A549 (cell line): ENCODE measurements around the gene CFAP46. TPM values are rescaled to one million over a fixed set of nuclear protein-coding genes. Genes with fewer than 3 reads are reported as not detected.
"Not testable (repeated sequence)": the region's sequence is repeated elsewhere in the genome, so short reads cannot be mapped to it uniquely, and the experiment has no call there.

Experiments
- ATAC-seq, 2 experiments: fragments of 200-7000 bp in 1 of 2; fragments of >200 bp in 1 of 2; cut with Nextera tagmentation in 1 of 2; cut with Tn5 transposase in 1 of 2; 3 replicates each; pipeline versions ENCODE4 v1.8.0 to v1.9.1; 2018 to 2020; ENCODE audit warnings: mild to moderate bottlenecking in 1 of 2, moderate library complexity in 1 of 2
- CTCF ChIA-PET: fragments of 300-600 bp; sonication (Branson Sonifier 250); formaldehyde crosslinking; extraction: SDS; loops from one replicate; lab custom pipeline; 2021; ENCODE audit warnings: antibody characterized with exemption, inconsistent platforms; lab: Yijun Ruan, JAX
- POLR2A ChIA-PET: fragments of 350-600 bp; formaldehyde crosslinking; extraction: SDS; loops from one replicate; lab custom pipeline; 2021; ENCODE audit warnings: antibody characterized with exemption, inconsistent platforms; lab: Yijun Ruan, JAX
- DNase-seq, 2 experiments: peaks; one replicate each; pipeline versions ENCODE4 v3.0.0 to v3.0.0-alpha.2; 2011 to 2016; ENCODE audit warnings: low read depth in 1 of 2, low spot score in 1 of 2
- FAIRE-seq: peaks from 2 replicates; lab custom pipeline; 2011; peaks lifted over from hg19 to GRCh38; lab: Jason Lieb, UNC
- H3K27ac ChIP-seq, 2 experiments: fragments of >200 bp; sonication (Bioruptor Twin); formaldehyde crosslinking; 3 replicates each; pipeline ENCODE4 v1.5.1; 2016 to 2017
- H3K4me1 ChIP-seq: fragments of >200 bp; sonication (Bioruptor Twin); formaldehyde crosslinking; 3 replicates; pipeline ENCODE4 v1.6.1; 2016
- H3K4me2 ChIP-seq: fragments of >200 bp; sonication (Bioruptor Twin); formaldehyde crosslinking; 3 replicates; pipeline ENCODE4 v1.6.1; 2016
- H3K4me3 ChIP-seq: fragments of >200 bp; sonication (Bioruptor Twin); formaldehyde crosslinking; 3 replicates; pipeline ENCODE4 v1.5.1; 2016
- H3K9me3 ChIP-seq: fragments of >200 bp; sonication (Bioruptor Twin); formaldehyde crosslinking; 3 replicates; pipeline ENCODE4 v1.6.1; 2016
- BHLHE40 ChIP-seq: IDR thresholded peaks from 2 replicates; pipeline ENCODE4 v1.6.1; 2012; ENCODE audit warnings: low read depth, low read length, inconsistent platforms
- CBX8 ChIP-seq: fragments of 200-600 bp; sonication (generic); IDR thresholded peaks from 2 replicates; pipeline ENCODE4 v1.6.1; 2016
- CEBPB ChIP-seq, 2 experiments: fragments of >200 bp in 1 of 2; sonication (Bioruptor Twin) in 1 of 2; formaldehyde crosslinking in 1 of 2; IDR thresholded peaks; 2 replicates each; pipeline ENCODE4 v1.6.1; 2012 to 2016
- CTCF ChIP-seq: fragments of >200 bp; sonication (Bioruptor Twin); formaldehyde crosslinking; IDR thresholded peaks from 3 replicates; pipeline ENCODE4 v1.5.1; 2016
- EHMT2 ChIP-seq: fragments of 200-600 bp; sonication (generic); IDR thresholded peaks from 2 replicates; pipeline ENCODE4 v1.6.1; 2016; ENCODE audit warnings: antibody characterized with exemption, low read depth, mild to moderate bottlenecking, moderate library complexity
- HES2 ChIP-seq: fragments of >200 bp; sonication (Bioruptor Twin); formaldehyde crosslinking; IDR thresholded peaks from 2 replicates; pipeline ENCODE4 v1.6.1; 2016
- HEYL ChIP-seq: fragments of 250-450 bp; sonication (Bioruptor Pico); IDR thresholded peaks from 2 replicates; pipeline ENCODE4 v1.8.0; 2021; ENCODE audit warnings: mild to moderate bottlenecking, moderate library complexity
- HOXA7 ChIP-seq: fragments of 250-450 bp; sonication (Bioruptor Pico); IDR thresholded peaks from 2 replicates; pipeline ENCODE4 v1.5.0; 2020; ENCODE audit warnings: mild to moderate bottlenecking, moderate library complexity
- MAFK ChIP-seq: fragments of 450-650 bp; IDR thresholded peaks from 2 replicates; pipeline ENCODE4 v1.6.1; 2014; ENCODE audit not compliant: partially characterized antibody
- RAD21 ChIP-seq, 2 experiments: fragments of >200 bp in 1 of 2; sonication (Bioruptor Twin) in 1 of 2; formaldehyde crosslinking in 1 of 2; IDR thresholded peaks in 1 of 2; conservative IDR thresholded peaks in 1 of 2; 2 replicates in 1 of 2; 3 replicates in 1 of 2; pipeline ENCODE4 v1.6.1; 2012 to 2018; ENCODE audit warnings: inconsistent platforms in 1 of 2
- SMC3 ChIP-seq: fragments of >200 bp; sonication (Bioruptor Twin); formaldehyde crosslinking; IDR thresholded peaks from 3 replicates; pipeline ENCODE4 v1.6.1; 2018; ENCODE audit warnings: inconsistent platforms
- TFCP2L1 ChIP-seq: fragments of 250-450 bp; sonication (Bioruptor Pico); IDR thresholded peaks from 2 replicates; pipeline ENCODE4 v1.5.0; 2021; ENCODE audit warnings: mild to moderate bottlenecking
- ZNF302 ChIP-seq: fragments of 250-450 bp; sonication (Bioruptor Pico); IDR thresholded peaks from 2 replicates; pipeline ENCODE4 v1.9.0; 2021; ENCODE audit warnings: inconsistent platforms, mild to moderate bottlenecking, moderate library complexity
- ZSCAN20 ChIP-seq: fragments of 250-450 bp; sonication (Bioruptor Pico); IDR thresholded peaks from 2 replicates; pipeline ENCODE4 v1.8.0; 2022; ENCODE audit warnings: mild to moderate bottlenecking, moderate library complexity
- WGBS: methylation state at CpG from one replicate; pipeline ENCODE4 v1.1.6; 2017; ENCODE audit errors: missing lambda C conversion rate; 5-methylcytosine and 5-hydroxymethylcytosine counted together
- polyA plus RNA-seq, 4 experiments: library from polyadenylated mRNA; depleted of rRNA in 3 of 4; stranded (reverse); fragments of >200 nt; fragmentation: RNase III in 1 of 4; extraction: RNeasy Plus Mini Kit Qiagen cat#74134 plus additional on column Dnase treatment in 1 of 4; gene quantifications; 2 replicates in 3 of 4; 3 replicates in 1 of 4; pipeline ENCODE4 v1.2.3, GENCODE V29; 2011 to 2017

Gene CFAP46
- polyA plus RNA-seq, 2 of the 4 experiments (the other 2 are of a cell fraction) = 0.88 to 1.8 TPM

- Histone ChIP-seq H3K4me1 (no peaks in the 10 kb centered on the region), H3K27ac (no peak overlapping the region), H3K9me3 (no peaks in the 10 kb centered on the region), H3K4me3 (no peak overlapping the region), H3K4me2 (no peak overlapping the region)
- peak in 1 of 2 experiments; percentile 37 for DNase-seq
- TF ChIP-seq EHMT2 (no peak), TFCP2L1 (CRISPR knock-in tag) (no peak), BHLHE40 (no peak), MAFK (no peak), ZSCAN20 (CRISPR knock-in tag) (no peak), HES2 (no peak)
- WGBS = 46% methylated on average over 16 of the region's 16 CpGs
- FAIRE-seq = no peak
- no peak; a peak in 1 of 6 replicates for ATAC-seq
- ChIA-PET POLR2A (no interaction called here), CTCF (no interaction called here)
Measured at GRCh38 chr10:132888898-132889490, 53.4 kb downstream of the CFAP46 start.

GRCh38 chr10:132888446-132888845, 53.9 kb downstream of the CFAP46 start:
- H3K9me3 ChIP-seq, ATAC-seq, CTCF ChIA-PET, H3K27ac ChIP-seq, POLR2A ChIA-PET, H3K4me1 ChIP-seq, FAIRE-seq, H3K4me3 ChIP-seq, H3K4me2 ChIP-seq, DNase-seq: not testable (repeated sequence)
- WGBS = 62% methylated on average over 3 of the region's 16 CpGs

- ChIA-PET CTCF (interaction anchor here (0.9 to 3.1 kb wide), 10 partner anchors 11 to 232 kb away, joined by 3 to 28 read pairs (median 4); no protein-coding TSS in a partner anchor), POLR2A (no interaction called here)
- Histone ChIP-seq H3K4me3 (no peak overlapping the region), H3K27ac (no peak overlapping the region), H3K4me2 (peak overlapping the region; percentile 38; the same call in 1 of the 3 replicates), H3K4me1 (no peaks in the 10 kb centered on the region), H3K9me3 (no peaks in the 10 kb centered on the region)
- 24% methylated on average over 28 of the region's 35 CpGs for WGBS
- ATAC-seq = peak; percentile 81 to 90
- FAIRE-seq = no peak
- peak; percentile 44 to 67 for DNase-seq
- TF ChIP-seq SMC3 (peak; percentile 50; the same call in 2 of the 3 replicates), RAD21 (conservative IDR thresholded peaks at IDR 0.05 in 1 of 2, IDR thresholded peaks at IDR 0.05 in 1 of 2) (peak; percentile 42 to 50), CEBPB (IDR thresholded peaks at IDR 0.05) (no peak), ZNF302 (CRISPR knock-in tag) (no peak), CTCF (peak; percentile 39)
Measured at GRCh38 chr10:132886211-132887099, 55.9 kb downstream of the CFAP46 start.

- H3K27ac ChIP-seq = no peak overlapping the region
- WGBS = 42% methylated on average over 20 of the region's 31 CpGs
- DNase-seq (no peak), FAIRE-seq (no peak), ATAC-seq (peak; percentile 14 to 26; a peak in 3 of 6 replicates)
- TF ChIP-seq HEYL (CRISPR knock-in tag) = no peak
- TF ChIP-seq HOXA7 (CRISPR knock-in tag) = no peak
- TF ChIP-seq CBX8 = no peak
- ChIA-PET CTCF (interaction anchor here (0.9 to 3.1 kb wide), 10 partner anchors 12 to 231 kb away, joined by 3 to 28 read pairs (median 4); no protein-coding TSS in a partner anchor), POLR2A (no interaction called here)
- H3K4me2 ChIP-seq = no peak overlapping the region
- H3K4me3 ChIP-seq = no peak overlapping the region
- no peaks in the 10 kb centered on the region for H3K4me1 ChIP-seq
- no peaks in the 10 kb centered on the region for H3K9me3 ChIP-seq
Measured at GRCh38 chr10:132885451-132886210, 56.7 kb downstream of the CFAP46 start.
